ENCODE data around the gene ZNF76. TPM values are rescaled to one million over a fixed set of nuclear protein-coding genes. Genes with fewer than 3 reads are reported as not detected.

Gene ZNF76
- polyA plus RNA-seq, 1 of the 3 experiments (the other 2 are of a cell fraction), result 19.7 TPM

DNA sequence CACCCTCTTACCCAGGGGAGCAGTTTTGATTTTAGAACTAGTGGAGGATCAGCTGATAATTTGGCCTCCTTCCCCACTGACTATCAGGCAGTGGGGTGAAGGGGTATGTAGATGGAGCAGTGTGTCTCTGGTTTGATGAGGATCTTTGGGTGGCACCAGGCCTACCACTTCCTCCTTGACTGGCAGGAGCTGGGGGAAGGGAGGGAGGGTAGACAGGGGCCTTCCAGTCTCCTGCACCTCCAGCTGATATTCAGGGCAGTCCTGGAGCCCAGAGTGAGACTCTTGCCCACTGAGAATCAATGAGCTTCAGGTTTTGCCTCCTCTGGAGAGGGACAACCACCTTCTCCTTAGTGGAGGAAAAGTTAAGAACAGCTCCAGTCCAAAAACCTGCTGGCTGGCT lies 41.3 kb downstream of the ZNF76 start:
- no peak overlapping the region for H2AFZ ChIP-seq (ENCODE audit: low read depth)
- H3K4me1 ChIP-seq (ENCODE audit: control insufficient read depth in 1 of 2, insufficient read depth in 2 of 2, low read depth in 1 of 2, low read length in 1 of 2), result no peaks in the 10 kb centered on the region; a peak in 1 of 4 replicates
- DNase-seq, result no peak
- no peaks in the 10 kb centered on the region for H3F3A ChIP-seq (replicated peaks; ENCODE audit: insufficient read depth)
- no peaks in the 10 kb centered on the region for H4K20me1 ChIP-seq (ENCODE audit: insufficient read depth)
- POLR2A ChIA-PET, result no interaction called here
- H3K36me3 ChIP-seq (replicated peaks in 1 of 2; ENCODE audit: control insufficient read depth in 1 of 2, insufficient read depth in 2 of 2, low read length in 1 of 2), result peaks cover 0 to 3% of the 10 kb centered on the region in 2 experiments
- H3K27me3 ChIP-seq (ENCODE audit: insufficient read depth), result no peaks in the 10 kb centered on the region
- no peak overlapping the region for H3K27ac ChIP-seq (ENCODE audit: low read depth in 2 of 2, low read length in 1 of 2)
- H3K79me2 ChIP-seq (ENCODE audit: insufficient read depth), result no peaks in the 10 kb centered on the region
- no peak overlapping the region for H3K4me3 ChIP-seq (ENCODE audit: low read depth in 2 of 2, low read length in 1 of 2)
- CTCF ChIA-PET, result no interaction called here
- TF ChIP-seq USF1 (IDR thresholded peaks at IDR 0.05; ENCODE audit: borderline replicate concordance, low read depth) (no peak), TEAD4 (IDR thresholded peaks at IDR 0.05; ENCODE audit: borderline replicate concordance, insufficient read depth) (no peak), MXI1 (IDR thresholded peaks at IDR 0.05; ENCODE audit: low read depth, low read length) (no peak), POLR2AphosphoS5 (IDR thresholded peaks at IDR 0.05; ENCODE audit: low read depth, low read length) (no peak), USF2 (IDR thresholded peaks at IDR 0.05; ENCODE audit: borderline replicate concordance, low read depth, low read length) (no peak), JUND (IDR thresholded peaks at IDR 0.05) (no peak), FOXJ3 (CRISPR knock-in tag; IDR thresholded peaks at IDR 0.05) (no peak), TAF1 (IDR thresholded peaks at IDR 0.05; ENCODE audit: borderline replicate concordance, low read depth, low read length) (no peak), NFIC (IDR thresholded peaks at IDR 0.05; ENCODE audit: borderline replicate concordance) (no peak), SMC3 (IDR thresholded peaks at IDR 0.05; ENCODE audit: low read depth, low read length) (no peak), NRF1 (IDR thresholded peaks at IDR 0.05; ENCODE audit: low read depth, low read length) (no peak)
- TF ChIP-seq, protein P1, sequence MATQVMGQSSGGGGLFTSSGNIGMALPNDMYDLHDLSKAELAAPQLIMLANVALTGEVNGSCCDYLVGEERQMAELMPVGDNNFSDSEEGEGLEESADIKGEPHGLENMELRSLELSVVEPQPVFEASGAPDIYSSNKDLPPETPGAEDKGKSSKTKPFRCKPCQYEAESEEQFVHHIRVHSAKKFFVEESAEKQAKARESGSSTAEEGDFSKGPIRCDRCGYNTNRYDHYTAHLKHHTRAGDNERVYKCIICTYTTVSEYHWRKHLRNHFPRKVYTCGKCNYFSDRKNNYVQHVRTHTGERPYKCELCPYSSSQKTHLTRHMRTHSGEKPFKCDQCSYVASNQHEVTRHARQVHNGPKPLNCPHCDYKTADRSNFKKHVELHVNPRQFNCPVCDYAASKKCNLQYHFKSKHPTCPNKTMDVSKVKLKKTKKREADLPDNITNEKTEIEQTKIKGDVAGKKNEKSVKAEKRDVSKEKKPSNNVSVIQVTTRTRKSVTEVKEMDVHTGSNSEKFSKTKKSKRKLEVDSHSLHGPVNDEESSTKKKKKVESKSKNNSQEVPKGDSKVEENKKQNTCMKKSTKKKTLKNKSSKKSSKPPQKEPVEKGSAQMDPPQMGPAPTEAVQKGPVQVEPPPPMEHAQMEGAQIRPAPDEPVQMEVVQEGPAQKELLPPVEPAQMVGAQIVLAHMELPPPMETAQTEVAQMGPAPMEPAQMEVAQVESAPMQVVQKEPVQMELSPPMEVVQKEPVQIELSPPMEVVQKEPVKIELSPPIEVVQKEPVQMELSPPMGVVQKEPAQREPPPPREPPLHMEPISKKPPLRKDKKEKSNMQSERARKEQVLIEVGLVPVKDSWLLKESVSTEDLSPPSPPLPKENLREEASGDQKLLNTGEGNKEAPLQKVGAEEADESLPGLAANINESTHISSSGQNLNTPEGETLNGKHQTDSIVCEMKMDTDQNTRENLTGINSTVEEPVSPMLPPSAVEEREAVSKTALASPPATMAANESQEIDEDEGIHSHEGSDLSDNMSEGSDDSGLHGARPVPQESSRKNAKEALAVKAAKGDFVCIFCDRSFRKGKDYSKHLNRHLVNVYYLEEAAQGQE (IDR thresholded peaks at IDR 0.05; ENCODE audit: low read depth, low read length), result no peak
- H3K9ac ChIP-seq, result no peak overlapping the region
- no peaks in the 10 kb centered on the region for H3K9me3 ChIP-seq
- no peaks in the 10 kb centered on the region for H3K9me2 ChIP-seq
- no peak overlapping the region for H3K4me2 ChIP-seq

Data from SK-N-SH (cell line).